ENCODE measurements around the gene C8A.

Gene C8A

DNA sequence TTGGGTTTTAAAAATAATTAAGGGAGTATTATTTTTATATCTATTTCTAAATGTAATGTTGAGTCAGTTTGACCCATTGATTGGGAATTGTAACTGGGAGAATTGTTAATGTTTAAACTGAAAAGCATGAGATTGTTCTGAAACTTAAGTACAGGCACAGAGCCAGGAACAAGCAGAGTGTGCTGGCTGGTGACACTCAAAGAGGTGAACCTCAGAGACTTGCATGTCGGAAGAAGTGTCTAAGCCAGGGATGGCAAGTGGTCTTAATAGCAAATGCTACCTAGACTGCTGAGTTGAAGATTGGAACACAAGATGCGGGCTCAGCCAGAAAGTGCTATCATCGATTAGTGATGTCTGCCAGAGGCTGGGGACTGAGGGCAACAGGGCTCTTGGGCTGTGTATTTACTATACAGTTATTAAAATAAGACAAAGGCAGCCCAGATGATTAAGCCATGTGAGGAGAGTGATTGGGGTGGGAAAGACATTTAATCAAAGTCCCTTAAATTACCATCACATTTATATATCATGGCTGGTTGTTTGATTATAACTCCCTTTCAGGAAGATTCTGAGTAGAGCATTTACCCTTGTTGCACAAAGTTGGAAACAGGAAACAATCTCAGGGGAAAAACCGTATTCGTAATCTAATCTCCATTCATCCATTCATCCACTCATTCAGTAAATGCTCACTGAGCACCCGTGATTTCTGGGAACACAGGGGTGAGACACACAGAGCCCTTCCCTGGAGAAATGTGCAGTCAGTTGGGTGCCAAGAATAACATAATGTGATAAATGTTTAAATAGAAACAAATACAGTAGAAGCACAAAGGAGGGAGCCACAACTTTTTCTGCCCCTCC is 42.8 kb downstream of the C8A start:
- no peak for FAIRE-seq

DNA sequence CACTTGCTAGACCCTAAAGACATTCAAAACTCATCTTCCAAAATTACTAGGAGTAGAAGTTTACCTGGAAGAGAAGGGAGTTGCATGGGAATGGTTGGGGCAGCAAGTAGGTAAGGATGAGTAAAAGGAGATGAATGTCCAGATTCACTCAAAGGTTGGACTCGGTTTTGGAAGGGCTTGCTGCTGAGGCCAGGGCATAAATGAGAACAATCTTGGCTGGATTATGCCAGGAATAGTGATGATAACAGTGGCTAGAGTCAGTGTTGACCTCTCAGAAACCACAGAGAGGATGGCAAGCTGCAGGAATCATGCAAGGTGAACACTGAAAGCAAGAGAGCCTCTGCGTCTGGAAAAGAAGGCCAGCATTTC is 43.4 kb downstream of the C8A start:
- no peak for FAIRE-seq

DNA sequence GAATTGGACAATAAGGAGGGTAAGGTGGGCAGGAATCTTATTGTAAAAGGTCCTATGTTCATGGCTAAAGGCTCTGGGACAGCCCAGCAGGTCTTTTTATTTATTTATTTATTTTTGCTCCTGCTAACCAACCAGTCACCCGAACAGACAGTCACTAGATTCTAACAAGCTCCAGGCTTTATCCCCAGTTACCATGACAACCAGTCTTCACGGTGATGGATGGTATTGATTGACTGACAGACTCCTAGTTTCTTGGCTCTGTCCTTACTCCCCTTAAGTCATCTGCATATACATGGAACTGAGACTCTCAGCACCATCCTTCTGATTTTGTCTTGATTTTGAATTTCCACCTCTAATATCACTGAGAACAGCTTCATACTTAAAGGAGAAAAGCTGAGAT is 44.3 kb downstream of the C8A start:
- FAIRE-seq: no peak

DNA sequence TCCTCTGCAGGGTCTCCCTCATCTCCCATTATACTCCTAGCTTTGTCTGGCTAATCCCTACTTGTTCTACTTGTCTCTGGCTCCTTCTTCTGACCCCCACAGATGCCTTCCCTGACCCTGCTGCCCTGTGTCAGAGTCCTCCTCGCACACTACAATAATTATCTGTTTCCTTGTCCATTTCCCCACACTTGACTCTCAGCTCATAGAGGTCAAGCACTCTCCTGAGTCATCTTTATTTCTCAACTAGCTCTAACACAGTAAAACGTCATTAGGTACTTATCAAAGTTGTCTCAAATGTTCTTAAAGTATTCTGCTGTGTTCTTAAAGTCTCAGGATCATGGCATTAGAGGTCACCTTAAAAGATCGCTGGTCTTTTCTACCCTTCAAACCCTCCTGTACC is 47.1 kb downstream of the C8A start:
- no peak for FAIRE-seq

GRCh38 chr1:56903778-56904177 is 49.2 kb downstream of the C8A start:
- FAIRE-seq: no peak

DNA sequence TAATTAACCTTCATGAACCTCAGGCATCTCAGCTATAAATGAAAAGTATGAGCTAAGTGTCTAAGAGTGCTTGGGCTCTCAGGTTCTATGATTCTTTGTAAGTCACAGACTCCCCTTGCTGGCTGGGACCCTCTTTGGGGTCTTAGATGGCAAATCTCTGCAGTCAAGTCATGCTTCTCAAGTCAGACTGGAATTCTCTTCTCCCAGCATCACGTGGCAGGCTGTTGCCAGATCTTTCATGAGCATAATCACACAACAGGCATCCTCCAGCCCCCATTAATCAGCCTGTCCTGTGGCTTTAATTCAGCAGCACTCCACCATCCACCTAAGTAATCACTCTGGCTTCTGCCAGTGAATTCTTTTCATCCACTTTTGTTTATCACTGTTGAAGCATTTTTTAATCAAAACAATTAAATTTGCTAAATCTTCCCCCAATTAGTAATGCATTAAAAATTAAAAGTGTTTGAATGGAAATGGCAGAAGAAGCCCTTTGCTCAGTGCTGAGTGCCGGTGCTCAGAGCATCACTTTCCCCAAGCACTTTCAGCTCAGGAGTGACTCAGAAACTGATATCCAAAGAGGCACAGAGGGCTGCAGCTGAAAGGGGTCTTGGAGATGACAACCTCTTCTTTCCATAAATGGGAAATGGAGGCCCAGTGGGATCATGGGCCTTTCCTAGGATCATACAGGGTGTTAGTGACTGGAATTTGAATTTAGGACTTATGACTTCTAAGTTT is 50.2 kb downstream of the C8A start:
- no peak for FAIRE-seq

GRCh38 chr1:56905667-56906066 is 51.1 kb downstream of the C8A start:
- no peak for FAIRE-seq

DNA sequence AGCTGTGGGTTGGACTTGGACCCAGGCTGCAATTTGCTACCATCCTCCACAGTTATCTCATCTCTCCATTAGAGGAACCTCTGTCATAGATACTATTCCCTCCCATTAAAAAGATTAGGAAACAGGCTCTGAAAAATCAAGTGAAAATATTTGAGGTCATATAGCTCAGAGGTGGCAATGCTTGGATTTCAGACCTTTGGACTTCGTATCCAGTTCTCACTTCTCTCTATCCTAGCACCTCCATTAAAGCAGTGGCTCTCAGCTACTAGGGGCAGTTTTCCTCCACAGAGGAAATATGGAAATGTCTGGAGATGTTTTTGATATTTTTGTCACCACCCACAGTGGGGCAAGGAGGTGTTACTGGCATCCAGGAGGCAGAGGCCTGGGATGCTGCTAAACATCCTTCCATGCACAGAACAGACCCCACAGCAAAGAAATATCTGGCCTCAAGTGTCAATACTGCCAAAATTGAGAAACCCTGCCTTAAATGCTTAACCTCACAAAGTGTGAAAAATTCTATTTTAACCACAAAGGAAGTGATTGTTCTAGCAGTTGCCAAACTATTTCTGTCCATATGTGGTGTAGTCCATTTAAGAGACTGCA is 54.1 kb downstream of the C8A start:
- FAIRE-seq: no peak

- no peak for FAIRE-seq
These were observed 55.9 kb downstream of the C8A start for GRCh38 chr1:56910441-56910985.

DNA sequence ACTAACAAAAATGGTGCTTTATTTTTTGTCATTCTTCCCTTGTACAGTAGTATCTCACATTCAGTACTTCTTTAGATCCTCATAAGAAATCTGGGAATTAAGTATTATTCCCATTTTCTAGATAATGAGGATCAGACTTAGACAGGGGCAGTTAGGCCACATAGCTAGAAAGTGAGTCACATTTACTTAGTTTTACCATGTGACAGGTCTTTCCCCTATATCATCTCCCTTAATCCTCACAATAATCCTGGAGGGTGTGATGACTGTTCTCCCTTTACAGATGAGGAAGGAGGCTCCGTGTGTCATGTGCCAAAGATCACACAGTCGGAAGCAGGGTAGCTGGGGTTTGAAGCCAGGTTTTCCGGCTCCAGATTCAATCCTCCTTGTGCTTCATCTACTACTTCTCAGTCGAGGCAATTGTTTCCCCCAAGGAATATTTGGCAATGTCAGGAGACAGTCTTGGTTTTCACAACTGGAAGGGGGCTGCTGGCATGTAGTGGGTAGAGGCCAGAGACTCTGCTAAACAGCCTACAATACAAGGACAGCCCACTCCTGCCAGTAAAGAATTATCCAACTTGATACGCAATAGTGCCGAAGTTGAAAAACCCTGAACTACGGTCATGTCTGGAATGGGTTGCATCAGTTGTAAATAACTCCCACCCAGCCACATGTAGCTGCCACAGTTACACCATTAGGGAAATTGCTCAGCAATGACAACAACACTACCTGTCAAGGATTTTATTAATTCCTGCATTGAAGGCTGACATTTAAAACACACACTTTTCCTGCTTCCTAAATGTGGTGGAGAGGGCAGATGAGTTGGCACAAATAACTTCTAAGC is 56.7 kb downstream of the C8A start:
- FAIRE-seq: no peak

DNA sequence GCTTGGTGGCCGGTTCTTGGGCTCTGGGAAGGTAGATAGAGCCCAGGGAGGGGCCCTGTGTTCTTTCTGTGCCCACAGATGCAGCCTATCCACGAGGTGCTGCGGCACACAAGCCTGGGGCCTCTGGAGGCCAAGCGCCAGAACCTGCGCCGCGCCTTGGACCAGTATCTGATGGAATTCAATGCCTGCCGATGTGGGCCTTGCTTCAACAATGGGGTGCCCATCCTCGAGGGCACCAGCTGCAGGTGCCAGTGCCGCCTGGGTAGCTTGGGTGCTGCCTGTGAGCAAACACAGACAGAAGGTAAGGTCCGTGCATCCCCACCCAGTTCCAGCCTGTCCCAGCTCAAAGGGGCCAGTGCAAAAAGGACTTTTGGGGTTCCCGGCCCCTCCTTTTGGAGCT is 57.7 kb downstream of the C8A start:
- FAIRE-seq: no peak

- no peak for FAIRE-seq
These were observed 61.4 kb downstream of the C8A start for GRCh38 chr1:56915960-56916359.

GRCh38 chr1:56916630-56917029 is 62.0 kb downstream of the C8A start:
- no peak for FAIRE-seq

DNA sequence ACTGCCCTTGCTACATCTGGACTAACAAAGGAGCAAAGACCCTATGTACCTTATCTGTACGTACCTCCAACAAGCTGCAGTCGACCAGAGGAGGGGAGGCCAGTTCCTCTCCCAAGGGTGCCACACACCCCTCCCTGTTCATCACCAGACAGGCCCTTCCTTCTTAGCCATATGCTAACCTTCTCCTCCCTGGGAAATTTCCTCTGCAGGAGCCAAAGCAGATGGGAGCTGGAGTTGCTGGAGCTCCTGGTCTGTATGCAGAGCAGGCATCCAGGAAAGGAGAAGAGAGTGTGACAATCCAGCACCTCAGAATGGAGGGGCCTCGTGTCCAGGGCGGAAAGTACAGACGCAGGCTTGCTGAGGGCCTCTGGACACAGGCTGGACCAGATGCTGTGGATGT is 62.8 kb downstream of the C8A start:
- no peak for FAIRE-seq

DNA sequence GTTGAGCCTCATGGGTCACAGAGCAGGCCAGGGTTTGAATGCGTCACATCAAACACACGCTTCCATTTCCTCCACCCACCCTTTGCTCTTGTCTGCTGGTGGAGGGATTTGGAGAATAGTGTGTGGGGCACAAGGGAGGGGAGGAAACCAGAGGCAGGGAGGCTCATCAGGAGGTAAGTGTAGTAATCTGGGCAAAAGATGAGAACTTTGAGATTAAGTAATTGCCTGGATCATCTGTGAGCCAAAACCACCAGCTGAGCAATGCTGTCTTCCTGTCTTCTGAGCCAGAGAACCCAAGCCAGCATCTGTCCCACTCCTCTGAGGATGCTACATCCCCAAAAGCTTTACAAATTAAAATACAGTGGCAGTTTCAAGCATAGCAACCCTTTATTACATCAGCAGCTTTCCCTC is 66.0 kb downstream of the C8A start:
- no peak for FAIRE-seq

GRCh38 chr1:56921479-56921878 is 66.9 kb downstream of the C8A start:
- no peak for FAIRE-seq

GRCh38 chr1:56922070-56922469 is 67.5 kb downstream of the C8A start:
- FAIRE-seq: no peak

DNA sequence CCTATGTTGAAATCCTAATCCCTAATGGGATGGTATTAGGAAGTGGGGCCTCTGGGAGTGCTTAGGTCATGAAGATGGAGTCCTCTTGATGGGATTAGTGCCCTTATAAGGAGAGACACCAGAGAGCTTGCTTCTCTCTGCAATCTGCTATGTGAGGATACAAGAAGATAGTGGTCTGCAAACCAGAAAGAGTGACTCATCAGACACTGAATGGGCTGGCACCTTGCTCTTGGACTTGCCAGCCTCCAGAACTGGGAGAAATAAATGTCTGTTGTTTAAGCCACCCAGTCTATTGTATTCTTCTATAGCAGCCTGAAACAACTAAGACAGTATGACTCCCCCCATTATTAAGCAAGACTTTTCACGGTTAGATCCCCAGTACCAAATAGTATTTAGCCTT is 67.9 kb downstream of the C8A start:
- FAIRE-seq: no peak

GRCh38 chr1:56923201-56923600 is 68.6 kb downstream of the C8A start:
- no peak for FAIRE-seq

GRCh38 chr1:56924116-56924515 is 69.5 kb downstream of the C8A start:
- FAIRE-seq: no peak

DNA sequence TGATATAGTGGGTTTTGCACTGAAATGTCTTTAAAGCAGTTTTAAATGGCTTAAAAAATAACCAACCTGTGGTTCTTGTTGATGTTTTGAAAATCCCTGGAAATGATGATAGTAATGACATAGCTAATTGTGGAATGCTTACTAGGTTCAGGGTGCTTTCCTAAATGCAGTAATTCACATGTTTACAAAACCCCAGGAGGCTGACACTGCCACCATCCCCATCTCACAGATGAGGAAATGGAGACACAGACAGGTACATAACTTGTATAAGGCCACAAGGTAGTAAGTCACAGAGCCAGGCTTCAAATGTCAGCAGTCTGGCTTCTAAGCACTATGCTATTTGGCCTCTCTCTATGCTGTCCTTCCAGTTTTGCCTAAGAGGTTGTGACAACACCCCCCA is 70.6 kb downstream of the C8A start:
- no peak for FAIRE-seq

DNA sequence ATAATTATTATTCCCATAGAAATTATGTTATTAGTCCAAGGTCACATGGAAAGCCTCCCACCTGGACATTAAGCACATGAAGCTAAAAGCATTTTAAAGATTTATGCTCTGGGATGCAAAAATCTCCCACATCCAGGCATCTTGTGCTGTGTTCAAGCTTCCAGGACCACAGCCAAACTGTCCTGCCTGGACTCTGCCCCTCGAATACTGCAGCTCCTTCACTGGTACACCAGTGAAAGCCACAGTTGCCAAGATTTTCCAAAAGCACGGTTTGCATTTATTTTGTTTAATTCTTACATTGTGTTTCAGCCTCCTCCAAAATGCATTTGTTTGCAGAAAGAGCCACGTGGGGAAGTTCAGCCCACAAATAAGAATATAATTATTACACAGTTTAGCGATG is 72.6 kb downstream of the C8A start:
- no peak for FAIRE-seq

DNA sequence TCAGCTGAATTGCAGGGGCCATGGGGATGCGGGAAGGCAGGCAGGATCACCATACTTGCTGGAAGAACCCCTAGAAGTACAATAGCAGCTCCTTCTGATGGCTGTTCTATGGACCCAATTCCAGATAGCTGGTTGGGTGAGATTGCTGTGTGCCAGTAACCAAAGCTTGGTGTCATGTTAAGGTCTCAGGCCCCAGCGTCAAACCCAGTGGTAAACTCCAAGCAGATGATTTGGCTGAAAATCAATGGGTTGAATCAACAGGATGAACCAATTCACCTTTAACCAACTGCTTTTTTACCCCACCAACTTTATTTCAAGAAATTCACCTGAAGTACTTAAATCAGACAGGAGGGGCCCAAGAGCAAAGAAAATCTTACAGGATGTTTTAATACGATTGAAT is 73.4 kb downstream of the C8A start:
- FAIRE-seq: no peak
